SU-DHL-6 (cell line): ENCODE data around the gene ROGDI.

ENCODE experiments used
- EZH2phosphoT487 ChIP-seq: fragments of 200-600 bp; sonication (generic), shearing (Covaris generic); conservative IDR thresholded peaks from 2 replicates; pipeline ENCODE4 v1.6.1; 2018; ENCODE audit warnings: mild to moderate bottlenecking, antibody characterized with exemption, low read length, moderate library complexity, mixed read lengths
- TF ChIP-seq, protein P1 (sequence below): fragments of 200-600 bp; sonication (generic); IDR thresholded peaks from one replicate; pipeline ENCODE4 v1.5.1; 2017; ENCODE audit warnings: antibody characterized with exemption, mild to moderate bottlenecking, low read length, moderate library complexity; ENCODE audit not compliant: insufficient read depth, poor library complexity, severe bottlenecking

DNA sequence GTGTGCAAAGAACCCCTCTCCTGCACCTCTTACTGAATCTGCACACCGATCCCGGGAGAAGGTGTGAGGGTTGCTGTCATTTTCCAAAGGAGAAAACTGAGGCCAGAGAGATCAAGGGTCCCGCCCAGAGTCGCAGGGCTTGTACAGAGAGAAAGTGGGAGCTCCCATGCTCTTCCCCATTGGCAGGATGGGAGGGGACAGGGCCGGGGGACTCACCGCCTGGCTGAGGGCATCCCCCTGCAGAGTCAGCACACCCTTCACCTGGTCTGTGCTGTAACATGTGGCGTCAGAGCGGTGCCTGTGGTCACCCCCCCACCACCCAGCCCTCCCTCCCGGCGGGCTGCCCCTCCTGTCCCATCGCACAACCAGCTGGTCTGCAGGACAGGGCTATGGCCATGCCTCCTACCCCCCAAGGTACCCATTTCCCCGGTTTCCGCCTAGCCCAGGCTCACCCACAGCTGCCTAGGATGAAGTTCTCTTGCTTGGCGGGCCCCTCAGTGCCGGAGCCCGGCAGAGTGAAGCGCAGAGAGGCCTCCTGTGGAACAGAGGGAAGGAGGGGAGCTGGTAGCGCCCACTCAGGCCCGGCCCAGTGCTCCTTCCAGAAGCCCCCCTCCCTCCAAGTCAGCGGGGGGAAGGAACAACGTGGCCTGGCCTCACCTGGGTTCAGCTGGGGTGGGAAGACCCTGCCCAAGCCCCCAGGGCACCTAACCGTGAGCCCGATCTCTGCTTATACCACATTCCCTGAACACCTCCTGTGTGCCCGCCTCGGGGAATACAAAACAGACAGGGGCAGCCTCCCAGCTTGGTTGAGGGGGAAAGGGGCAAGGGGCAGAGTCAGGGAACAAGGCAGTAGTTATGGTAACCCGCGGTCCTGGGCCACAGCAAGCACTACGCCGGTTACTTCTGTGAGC, 1.1 kb downstream of the ROGDI start:
- TF ChIP-seq, protein P1, sequence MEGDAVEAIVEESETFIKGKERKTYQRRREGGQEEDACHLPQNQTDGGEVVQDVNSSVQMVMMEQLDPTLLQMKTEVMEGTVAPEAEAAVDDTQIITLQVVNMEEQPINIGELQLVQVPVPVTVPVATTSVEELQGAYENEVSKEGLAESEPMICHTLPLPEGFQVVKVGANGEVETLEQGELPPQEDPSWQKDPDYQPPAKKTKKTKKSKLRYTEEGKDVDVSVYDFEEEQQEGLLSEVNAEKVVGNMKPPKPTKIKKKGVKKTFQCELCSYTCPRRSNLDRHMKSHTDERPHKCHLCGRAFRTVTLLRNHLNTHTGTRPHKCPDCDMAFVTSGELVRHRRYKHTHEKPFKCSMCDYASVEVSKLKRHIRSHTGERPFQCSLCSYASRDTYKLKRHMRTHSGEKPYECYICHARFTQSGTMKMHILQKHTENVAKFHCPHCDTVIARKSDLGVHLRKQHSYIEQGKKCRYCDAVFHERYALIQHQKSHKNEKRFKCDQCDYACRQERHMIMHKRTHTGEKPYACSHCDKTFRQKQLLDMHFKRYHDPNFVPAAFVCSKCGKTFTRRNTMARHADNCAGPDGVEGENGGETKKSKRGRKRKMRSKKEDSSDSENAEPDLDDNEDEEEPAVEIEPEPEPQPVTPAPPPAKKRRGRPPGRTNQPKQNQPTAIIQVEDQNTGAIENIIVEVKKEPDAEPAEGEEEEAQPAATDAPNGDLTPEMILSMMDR, result no peak
- TF ChIP-seq EZH2phosphoT487, result no peak
